SJSA1 (cell line): ENCODE results near the gene UBTD2. TPM values are rescaled to one million over a fixed set of nuclear protein-coding genes. Genes with fewer than 3 reads are reported as not detected.

Experiments used
- total RNA-seq: library from RNA; depleted of rRNA; stranded (reverse); fragments of >200 nt; shearing (Covaris generic); gene quantifications from 2 replicates; pipeline ENCODE4 v1.2.3, GENCODE V29; 2014; rRNA removed

Gene UBTD2
- total RNA-seq, 1 experiment from 2014 or later, result 63.4 TPM

Other genes starting within 250 kb of the UBTD2 start
- 27.0 and 45.9 TPM in 2 replicates for gene STK10, start 95.5 kb downstream of the UBTD2 start, total RNA-seq
- gene EFCAB9, start 89.6 kb downstream of the UBTD2 start, total RNA-seq, result not detected in 2 replicates
- 23.2 and 32.3 TPM in 2 replicates for gene SH3PXD2B, start 170.8 kb upstream of the UBTD2 start, total RNA-seq